Measurements from ENCODE around the gene COPS7A. TPM values are rescaled to one million over a fixed set of nuclear protein-coding genes. Genes with fewer than 3 reads are reported as not detected.

Gene COPS7A
- total RNA-seq, 1 donor, result 86.0 TPM

DNA sequence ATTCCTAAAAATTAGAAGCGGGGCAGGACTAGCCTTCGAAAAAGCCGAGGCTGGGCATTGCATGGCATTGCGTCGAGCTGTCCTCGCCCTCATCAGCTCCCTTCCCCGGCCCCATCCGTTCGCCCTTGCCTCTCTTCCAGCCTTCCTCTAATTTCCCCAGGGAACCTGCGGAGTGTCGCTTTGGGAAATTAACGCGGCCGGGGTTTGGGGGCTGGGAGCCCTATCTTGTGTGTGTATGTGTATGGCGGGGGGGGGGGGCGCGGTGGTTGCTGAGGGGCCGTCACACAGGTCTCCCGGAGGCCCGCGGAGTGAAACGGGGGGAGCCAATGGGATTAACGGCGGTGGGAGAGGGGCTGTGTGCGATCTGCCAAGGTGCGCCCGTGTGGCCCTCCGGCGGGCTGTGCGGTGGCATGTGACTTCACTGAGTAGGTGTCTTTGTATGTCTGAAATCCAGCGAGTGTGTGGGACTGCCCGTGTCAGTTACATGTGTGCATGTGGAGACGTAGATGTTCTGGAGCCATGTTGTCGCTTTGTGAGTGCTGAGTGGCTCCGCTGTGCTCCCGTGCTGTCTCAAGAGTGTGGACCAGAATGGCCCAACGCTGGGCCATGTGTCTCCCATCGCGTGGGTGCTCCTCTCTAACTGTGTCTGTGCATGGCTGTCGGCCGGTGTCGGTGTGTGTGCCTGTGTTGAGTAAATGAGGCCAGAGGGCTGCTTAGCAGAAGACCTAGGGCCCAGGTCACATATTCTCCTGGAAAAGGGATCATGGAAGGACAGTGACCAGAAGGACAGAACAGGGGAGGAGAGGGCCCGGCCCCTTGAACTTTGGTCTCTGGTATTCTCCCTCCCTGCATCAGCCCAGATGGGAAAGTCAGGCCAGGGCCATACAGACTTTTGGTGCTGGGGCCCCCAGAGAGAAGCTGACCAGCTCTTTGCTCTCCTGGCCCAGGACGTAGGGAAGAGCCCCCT, 43.8 kb downstream of the COPS7A start:
- TF ChIP-seq CTCF (IDR thresholded peaks at IDR 0.05; ENCODE audit: insufficient read depth, low read length), result no peak
- H3K4me3 ChIP-seq (ENCODE audit: low read depth, low read length), result peak overlapping the region; percentile 91
- peak; percentile 55 for DNase-seq (ENCODE audit: low read depth)

GRCh38 chr12:6768437-6768914, 44.6 kb downstream of the COPS7A start:
- DNase-seq (ENCODE audit: low read depth), result no peak
- no peak for TF ChIP-seq CTCF (IDR thresholded peaks at IDR 0.05; ENCODE audit: insufficient read depth, low read length)
- H3K4me3 ChIP-seq (ENCODE audit: low read depth, low read length), result peak overlapping the region; percentile 91

GRCh38 chr12:6768990-6769389, 45.1 kb downstream of the COPS7A start:
- DNase-seq (ENCODE audit: low read depth), result no peak
- H3K4me3 ChIP-seq (ENCODE audit: low read depth, low read length), result peak overlapping the region; percentile 91
- no peak for TF ChIP-seq CTCF (IDR thresholded peaks at IDR 0.05; ENCODE audit: insufficient read depth, low read length)

DNA sequence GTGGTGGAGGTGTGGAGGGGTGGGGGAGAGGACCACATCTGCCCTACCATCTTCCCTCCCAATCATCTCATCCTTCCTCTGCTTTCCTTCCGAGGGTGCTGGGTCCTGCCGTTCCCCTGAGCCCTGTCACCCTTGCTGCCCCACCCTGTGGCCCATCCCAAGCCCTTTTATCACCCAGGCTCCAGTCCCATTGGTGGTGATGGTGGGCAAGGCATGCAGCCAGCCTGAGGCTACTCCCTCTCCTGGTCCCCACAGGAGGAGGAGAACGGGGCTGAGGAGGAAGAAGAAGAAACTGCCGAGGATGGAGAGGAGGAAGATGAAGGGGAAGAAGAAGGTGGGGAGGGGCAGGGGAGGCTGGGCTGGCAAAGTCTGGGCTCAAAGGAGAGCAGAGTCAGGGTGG, 45.8 kb downstream of the COPS7A start:
- TF ChIP-seq CTCF (IDR thresholded peaks at IDR 0.05; ENCODE audit: insufficient read depth, low read length), result no peak
- DNase-seq (ENCODE audit: low read depth), result no peak
- H3K4me3 ChIP-seq (ENCODE audit: low read depth, low read length), result no peak overlapping the region

DNA sequence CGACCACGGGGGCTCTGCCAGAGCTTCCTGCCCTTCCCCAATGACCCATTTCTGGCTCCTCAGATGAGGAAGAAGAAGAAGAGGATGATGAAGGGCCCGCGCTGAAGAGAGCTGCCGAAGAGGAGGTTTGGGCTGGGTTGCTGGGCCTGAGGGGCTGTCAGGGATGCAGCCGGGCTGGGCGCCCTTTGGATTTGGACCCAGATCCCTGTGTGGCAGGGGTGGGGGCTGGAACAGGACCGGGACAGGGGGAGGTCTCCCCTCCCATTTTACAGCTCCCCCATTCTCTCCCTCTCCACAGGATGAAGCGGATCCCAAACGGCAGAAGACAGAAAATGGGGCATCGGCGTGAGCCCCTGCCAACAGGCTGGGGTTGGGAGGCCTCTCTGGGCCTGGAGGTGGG, 46.2 kb downstream of the COPS7A start:
- no peak for TF ChIP-seq CTCF (IDR thresholded peaks at IDR 0.05; ENCODE audit: insufficient read depth, low read length)
- H3K4me3 ChIP-seq (ENCODE audit: low read depth, low read length), result no peak overlapping the region
- no peak for DNase-seq (ENCODE audit: low read depth)

GRCh38 chr12:6770600-6770999, 46.8 kb downstream of the COPS7A start:
- DNase-seq (ENCODE audit: low read depth), result no peak
- H3K4me3 ChIP-seq (ENCODE audit: low read depth, low read length), result no peak overlapping the region
- no peak for TF ChIP-seq CTCF (IDR thresholded peaks at IDR 0.05; ENCODE audit: insufficient read depth, low read length)

Measured in fibroblast of the aortic adventitia (primary cell).